C4-2B (cell line): ENCODE results near the gene FADS2.

Experiments
- ZFX ChIP-seq: fragments of 450-650 bp; IDR thresholded peaks from 2 replicates; pipeline ENCODE4 v1.6.1; 2017
- TF ChIP-seq, protein P1 (sequence below): fragments of 450-650 bp; conservative IDR thresholded peaks from 2 replicates; pipeline ENCODE4 v1.5.1; 2017; ENCODE audit warnings: mild to moderate bottlenecking

DNA sequence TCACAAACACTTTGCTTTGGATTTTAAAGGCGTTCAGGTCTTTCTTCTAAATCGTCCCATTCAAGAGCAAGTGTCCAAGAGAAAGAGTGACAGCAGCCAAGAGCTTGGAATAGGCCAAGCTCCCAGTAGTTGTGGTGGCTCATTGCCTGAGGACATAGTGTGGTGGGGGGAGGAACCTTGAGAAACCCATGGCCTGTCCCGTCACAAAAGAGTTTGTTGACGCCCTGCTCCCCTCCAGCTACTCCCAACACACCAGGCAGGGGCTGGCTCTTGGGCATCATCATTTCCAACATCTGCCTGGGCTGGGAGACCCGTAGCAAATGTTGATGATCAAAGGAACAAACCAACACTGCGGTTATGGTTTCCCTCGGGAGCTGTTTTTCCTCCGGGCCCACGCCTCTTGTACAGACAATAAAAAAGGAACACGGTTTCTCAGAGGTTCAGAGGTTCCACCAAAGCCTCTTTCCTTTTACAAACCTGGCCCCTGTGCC is 42.5 kb downstream of the FADS2 start:
- TF ChIP-seq, protein P1, sequence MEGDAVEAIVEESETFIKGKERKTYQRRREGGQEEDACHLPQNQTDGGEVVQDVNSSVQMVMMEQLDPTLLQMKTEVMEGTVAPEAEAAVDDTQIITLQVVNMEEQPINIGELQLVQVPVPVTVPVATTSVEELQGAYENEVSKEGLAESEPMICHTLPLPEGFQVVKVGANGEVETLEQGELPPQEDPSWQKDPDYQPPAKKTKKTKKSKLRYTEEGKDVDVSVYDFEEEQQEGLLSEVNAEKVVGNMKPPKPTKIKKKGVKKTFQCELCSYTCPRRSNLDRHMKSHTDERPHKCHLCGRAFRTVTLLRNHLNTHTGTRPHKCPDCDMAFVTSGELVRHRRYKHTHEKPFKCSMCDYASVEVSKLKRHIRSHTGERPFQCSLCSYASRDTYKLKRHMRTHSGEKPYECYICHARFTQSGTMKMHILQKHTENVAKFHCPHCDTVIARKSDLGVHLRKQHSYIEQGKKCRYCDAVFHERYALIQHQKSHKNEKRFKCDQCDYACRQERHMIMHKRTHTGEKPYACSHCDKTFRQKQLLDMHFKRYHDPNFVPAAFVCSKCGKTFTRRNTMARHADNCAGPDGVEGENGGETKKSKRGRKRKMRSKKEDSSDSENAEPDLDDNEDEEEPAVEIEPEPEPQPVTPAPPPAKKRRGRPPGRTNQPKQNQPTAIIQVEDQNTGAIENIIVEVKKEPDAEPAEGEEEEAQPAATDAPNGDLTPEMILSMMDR, result no peak
- TF ChIP-seq ZFX, result no peak
